Measurements from ENCODE around the gene ZGPAT. TPM values are rescaled to one million over a fixed set of nuclear protein-coding genes. Genes with fewer than 3 reads are reported as not detected.

The ZGPAT gene
- total RNA-seq, 1 experiment from 2014 or later = 35.8 TPM

DNA sequence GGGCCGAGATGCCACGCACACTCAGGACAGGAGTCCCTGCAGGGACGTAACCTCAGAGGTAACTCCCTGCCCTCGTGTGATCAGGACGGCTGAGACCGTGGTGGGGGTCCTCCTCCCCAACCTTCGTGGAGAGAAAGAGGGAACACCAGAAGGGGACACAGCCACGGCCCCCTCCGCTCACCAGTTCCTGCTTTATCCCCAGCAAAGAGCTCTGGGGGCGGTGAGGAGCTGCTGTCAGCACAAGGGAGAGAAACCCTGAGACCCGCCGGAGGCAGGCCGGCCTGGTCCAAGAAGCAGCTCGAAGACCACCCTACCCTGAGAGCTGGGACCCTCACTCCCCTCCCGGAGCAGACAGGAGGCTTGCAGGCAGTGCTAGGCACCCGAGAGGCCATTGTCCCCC lies 76.1 kb downstream of the ZGPAT start:
- intact Hi-C loops (cut with micrococcal nuclease; ENCODE audit: unreplicated experiment) = no loop called here
- H3K4me1 ChIP-seq (ENCODE audit: control insufficient read depth, insufficient read depth, low read length) = no peaks in the 10 kb centered on the region
- ChIA-PET CTCF (interaction anchor here (0.6 kb wide), 1 partner anchor 187 kb away, joined by 15 read pairs; no protein-coding TSS in a partner anchor), POLR2A (no interaction called here)
- ATAC-seq (no peak), DNase-seq (ENCODE audit: low read depth, low spot score) (no peak)
- no peak for TF ChIP-seq SIN3A (IDR thresholded peaks at IDR 0.05; ENCODE audit: borderline replicate concordance, insufficient read depth, low read depth, low read length)
- TF ChIP-seq, protein P1, sequence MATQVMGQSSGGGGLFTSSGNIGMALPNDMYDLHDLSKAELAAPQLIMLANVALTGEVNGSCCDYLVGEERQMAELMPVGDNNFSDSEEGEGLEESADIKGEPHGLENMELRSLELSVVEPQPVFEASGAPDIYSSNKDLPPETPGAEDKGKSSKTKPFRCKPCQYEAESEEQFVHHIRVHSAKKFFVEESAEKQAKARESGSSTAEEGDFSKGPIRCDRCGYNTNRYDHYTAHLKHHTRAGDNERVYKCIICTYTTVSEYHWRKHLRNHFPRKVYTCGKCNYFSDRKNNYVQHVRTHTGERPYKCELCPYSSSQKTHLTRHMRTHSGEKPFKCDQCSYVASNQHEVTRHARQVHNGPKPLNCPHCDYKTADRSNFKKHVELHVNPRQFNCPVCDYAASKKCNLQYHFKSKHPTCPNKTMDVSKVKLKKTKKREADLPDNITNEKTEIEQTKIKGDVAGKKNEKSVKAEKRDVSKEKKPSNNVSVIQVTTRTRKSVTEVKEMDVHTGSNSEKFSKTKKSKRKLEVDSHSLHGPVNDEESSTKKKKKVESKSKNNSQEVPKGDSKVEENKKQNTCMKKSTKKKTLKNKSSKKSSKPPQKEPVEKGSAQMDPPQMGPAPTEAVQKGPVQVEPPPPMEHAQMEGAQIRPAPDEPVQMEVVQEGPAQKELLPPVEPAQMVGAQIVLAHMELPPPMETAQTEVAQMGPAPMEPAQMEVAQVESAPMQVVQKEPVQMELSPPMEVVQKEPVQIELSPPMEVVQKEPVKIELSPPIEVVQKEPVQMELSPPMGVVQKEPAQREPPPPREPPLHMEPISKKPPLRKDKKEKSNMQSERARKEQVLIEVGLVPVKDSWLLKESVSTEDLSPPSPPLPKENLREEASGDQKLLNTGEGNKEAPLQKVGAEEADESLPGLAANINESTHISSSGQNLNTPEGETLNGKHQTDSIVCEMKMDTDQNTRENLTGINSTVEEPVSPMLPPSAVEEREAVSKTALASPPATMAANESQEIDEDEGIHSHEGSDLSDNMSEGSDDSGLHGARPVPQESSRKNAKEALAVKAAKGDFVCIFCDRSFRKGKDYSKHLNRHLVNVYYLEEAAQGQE (IDR thresholded peaks at IDR 0.05; ENCODE audit: insufficient read depth in 1 of 2, low read depth in 2 of 2, low read length in 1 of 2) = no peak
- TF ChIP-seq POLR2AphosphoS5 (IDR thresholded peaks at IDR 0.05; ENCODE audit: low read depth, low read length) = no peak
- no peak for TF ChIP-seq TCF7L2 (IDR thresholded peaks at IDR 0.05; ENCODE audit: low read depth, low read length)
- BruUV-seq (replicated peaks) = no TSS peak
- no peaks in the 10 kb centered on the region for H3K9me3 ChIP-seq (ENCODE audit: control insufficient read depth, insufficient read depth, low read depth, low read length)
- in situ Hi-C loops (cut with HindIII; ENCODE audit: low pct_unique_long_range_greater_than_20kb, low sequenced_read_pairs) = no loop called here
- no peak overlapping the region for H3K27ac ChIP-seq (ENCODE audit: low read length)
- no peaks in the 10 kb centered on the region for H3K27me3 ChIP-seq (ENCODE audit: control insufficient read depth, insufficient read depth, low read length)
- no peak overlapping the region for H3K4me3 ChIP-seq (ENCODE audit: low read depth in 2 of 2, low read length in 2 of 2)
- H3K36me3 ChIP-seq (ENCODE audit: control insufficient read depth, insufficient read depth, low read length) = no peaks in the 10 kb centered on the region

DNA sequence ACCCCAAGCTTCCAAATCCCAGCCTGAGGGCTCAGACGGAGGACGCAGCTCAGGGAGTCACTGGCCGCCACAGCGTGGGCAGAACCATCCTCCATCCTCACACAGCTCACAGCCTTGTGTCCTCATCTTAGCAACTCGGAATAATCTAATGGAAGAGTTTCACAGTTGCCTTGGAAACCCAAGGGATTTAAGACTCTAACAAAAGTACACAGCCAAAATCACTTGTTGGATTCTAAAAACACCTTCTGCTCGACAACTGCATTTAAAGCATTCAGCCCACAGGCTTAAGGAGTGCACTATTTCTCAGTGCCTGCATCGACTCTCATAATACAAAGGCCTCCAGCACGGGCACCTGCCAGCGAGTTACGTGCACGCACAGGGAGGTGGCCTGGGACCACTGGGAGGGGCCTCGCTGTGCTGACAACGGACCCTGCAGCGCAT lies 77.9 kb downstream of the ZGPAT start:
- CTCF ChIA-PET = no interaction called here
- no peaks in the 10 kb centered on the region for H3K4me1 ChIP-seq (ENCODE audit: control insufficient read depth, insufficient read depth, low read length)
- BruUV-seq (replicated peaks) = no TSS peak
- H3K27me3 ChIP-seq (ENCODE audit: control insufficient read depth, insufficient read depth, low read length) = no peaks in the 10 kb centered on the region
- H3K9me3 ChIP-seq (ENCODE audit: control insufficient read depth, insufficient read depth, low read depth, low read length) = no peaks in the 10 kb centered on the region
- intact Hi-C loops (cut with micrococcal nuclease; ENCODE audit: unreplicated experiment) = no loop called here
- TF ChIP-seq TCF7L2 (IDR thresholded peaks at IDR 0.05; ENCODE audit: low read depth, low read length) (no peak), SIN3A (IDR thresholded peaks at IDR 0.05; ENCODE audit: borderline replicate concordance, insufficient read depth, low read depth, low read length) (no peak), POLR2AphosphoS5 (IDR thresholded peaks at IDR 0.05; ENCODE audit: low read depth, low read length) (no peak)
- TF ChIP-seq, protein P1 (IDR thresholded peaks at IDR 0.05; ENCODE audit: insufficient read depth in 1 of 2, low read depth in 2 of 2, low read length in 1 of 2) = no peak
- TF ChIP-seq, protein P2, sequence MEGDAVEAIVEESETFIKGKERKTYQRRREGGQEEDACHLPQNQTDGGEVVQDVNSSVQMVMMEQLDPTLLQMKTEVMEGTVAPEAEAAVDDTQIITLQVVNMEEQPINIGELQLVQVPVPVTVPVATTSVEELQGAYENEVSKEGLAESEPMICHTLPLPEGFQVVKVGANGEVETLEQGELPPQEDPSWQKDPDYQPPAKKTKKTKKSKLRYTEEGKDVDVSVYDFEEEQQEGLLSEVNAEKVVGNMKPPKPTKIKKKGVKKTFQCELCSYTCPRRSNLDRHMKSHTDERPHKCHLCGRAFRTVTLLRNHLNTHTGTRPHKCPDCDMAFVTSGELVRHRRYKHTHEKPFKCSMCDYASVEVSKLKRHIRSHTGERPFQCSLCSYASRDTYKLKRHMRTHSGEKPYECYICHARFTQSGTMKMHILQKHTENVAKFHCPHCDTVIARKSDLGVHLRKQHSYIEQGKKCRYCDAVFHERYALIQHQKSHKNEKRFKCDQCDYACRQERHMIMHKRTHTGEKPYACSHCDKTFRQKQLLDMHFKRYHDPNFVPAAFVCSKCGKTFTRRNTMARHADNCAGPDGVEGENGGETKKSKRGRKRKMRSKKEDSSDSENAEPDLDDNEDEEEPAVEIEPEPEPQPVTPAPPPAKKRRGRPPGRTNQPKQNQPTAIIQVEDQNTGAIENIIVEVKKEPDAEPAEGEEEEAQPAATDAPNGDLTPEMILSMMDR (IDR thresholded peaks at IDR 0.05) = no peak
- DNase-seq (ENCODE audit: low read depth, low spot score) = no peak
- no peak overlapping the region for H3K4me3 ChIP-seq (ENCODE audit: low read depth in 2 of 2, low read length in 2 of 2)
- POLR2A ChIA-PET = no interaction called here
- H3K27ac ChIP-seq (ENCODE audit: low read length) = no peak overlapping the region
- H3K36me3 ChIP-seq (ENCODE audit: control insufficient read depth, insufficient read depth, low read length) = no peaks in the 10 kb centered on the region
- in situ Hi-C loops (cut with HindIII; ENCODE audit: low pct_unique_long_range_greater_than_20kb, low sequenced_read_pairs) = no loop called here
- no peak for ATAC-seq

Other genes with a start within 250 kb of the ZGPAT start
- gene KCNQ2, start 235.4 kb upstream of the ZGPAT start, total RNA-seq (2021; ENCODE audit: unreplicated experiment) = 19.4 TPM
- gene EEF1A2, start 209.0 kb upstream of the ZGPAT start, total RNA-seq (2021; ENCODE audit: unreplicated experiment) = 178 TPM
- 241 TPM for gene PPDPF, start 187.3 kb upstream of the ZGPAT start, total RNA-seq (2021; ENCODE audit: unreplicated experiment)
- 6.5 TPM for gene PTK6, start 170.7 kb upstream of the ZGPAT start, total RNA-seq (2021; ENCODE audit: unreplicated experiment)
- not detected for gene SRMS, start 160.3 kb upstream of the ZGPAT start, total RNA-seq (2021; ENCODE audit: unreplicated experiment)
- 1.3 TPM for gene FNDC11, start 153.9 kb upstream of the ZGPAT start, total RNA-seq (2021; ENCODE audit: unreplicated experiment)
- 41.5 TPM for gene HELZ2, start 133.8 kb upstream of the ZGPAT start, total RNA-seq (2021; ENCODE audit: unreplicated experiment)
- 13.1 TPM for gene GMEB2, start 80.9 kb upstream of the ZGPAT start, total RNA-seq (2021; ENCODE audit: unreplicated experiment)
- 42.7 TPM for gene STMN3, start 54.6 kb upstream of the ZGPAT start, total RNA-seq (2021; ENCODE audit: unreplicated experiment)
- gene RTEL1, start 49.7 kb upstream of the ZGPAT start, total RNA-seq (2021; ENCODE audit: unreplicated experiment) = 26.1 TPM
- gene TNFRSF6B, start 11.4 kb upstream of the ZGPAT start, total RNA-seq (2021; ENCODE audit: unreplicated experiment) = not detected
- 57.9 TPM for gene ARFRP1, start 63 bp upstream of the ZGPAT start, total RNA-seq (2021; ENCODE audit: unreplicated experiment)
- gene LIME1, start 28.6 kb downstream of the ZGPAT start, total RNA-seq (2021; ENCODE audit: unreplicated experiment) = 15.2 TPM
- 166 TPM for gene SLC2A4RG, start 31.7 kb downstream of the ZGPAT start, total RNA-seq (2021; ENCODE audit: unreplicated experiment)
- gene ZBTB46, start 123.2 kb downstream of the ZGPAT start, total RNA-seq (2021; ENCODE audit: unreplicated experiment) = 15.2 TPM
- not detected for gene ABHD16B, start 153.5 kb downstream of the ZGPAT start, total RNA-seq (2021; ENCODE audit: unreplicated experiment)
- gene TPD52L2, start 157.2 kb downstream of the ZGPAT start, total RNA-seq (2021; ENCODE audit: unreplicated experiment) = 113 TPM
- 59.5 TPM for gene DNAJC5, start 187.1 kb downstream of the ZGPAT start, total RNA-seq (2021; ENCODE audit: unreplicated experiment)
- 47.4 TPM for gene UCKL1, start 248.4 kb downstream of the ZGPAT start, total RNA-seq (2021; ENCODE audit: unreplicated experiment)

Measured in Panc1 (cell line).